Endothelial cell of umbilical vein (primary cell): ENCODE results near the gene RBMS3. TPM values are rescaled to one million over a fixed set of nuclear protein-coding genes. Genes with fewer than 3 reads are reported as not detected.

ENCODE experiments used
- BruUV-seq: library from RNA; stranded (reverse); fragments of 400-500 nt; replicated peaks from 2 replicates; lab custom pipeline; 2021; lab: Mats Ljungman, UMichigan
- CTCF ChIA-PET: fragments of 300-600, 350-600 bp; sonication (Branson Sonifier 250); formaldehyde crosslinking; loops from one replicate; lab custom pipeline; 2021; ENCODE audit warnings: antibody characterized with exemption, inconsistent platforms; lab: Charles Lee
- POLR2A ChIA-PET: fragments of 300-600, 350-600 bp; sonication (Branson Sonifier 250); formaldehyde crosslinking; loops from one replicate; lab custom pipeline; 2021; ENCODE audit warnings: antibody characterized with exemption, inconsistent platforms; lab: Charles Lee
- DNase-seq: peaks from one replicate; pipeline ENCODE4 v3.0.0-alpha.2; 2011; ENCODE audit warnings: low read depth, low spot score
- FAIRE-seq: peaks from 2 replicates; lab custom pipeline; 2011; peaks lifted over from hg19 to GRCh38; lab: Jason Lieb, UNC
- H2AFZ ChIP-seq: 2 replicates; pipeline ENCODE4 v1.6.0; 2012; ENCODE audit warnings: low read depth, low read length, control low read depth, inconsistent platforms
- H3K27ac ChIP-seq: 2 replicates; pipeline ENCODE4 v1.5.1; 2011; ENCODE audit warnings: low read depth, mild to moderate bottlenecking, control low read depth, low read length, moderate library complexity; ENCODE audit not compliant: insufficient read depth
- H3K27me3 ChIP-seq, 2 experiments: 2 replicates each; pipeline versions ENCODE4 v1.6.0 to v1.6.1; 2011; ENCODE audit warnings: low read length in 2 of 2, mixed read lengths in 1 of 2; ENCODE audit not compliant: control insufficient read depth in 2 of 2, insufficient read depth in 2 of 2
- H3K36me3 ChIP-seq, 2 experiments: 2 replicates in 1 of 2; 3 replicates in 1 of 2; pipeline ENCODE4 v1.5.1; 2011; ENCODE audit warnings: low read length in 2 of 2, mild to moderate bottlenecking in 1 of 2, moderate library complexity in 1 of 2; ENCODE audit not compliant: control insufficient read depth in 2 of 2, insufficient read depth in 2 of 2; ENCODE audit errors: extremely low read depth in 1 of 2
- H3K4me1 ChIP-seq: 3 replicates; pipeline ENCODE4 v1.5.1; 2011; ENCODE audit warnings: mild to moderate bottlenecking, low read length; ENCODE audit not compliant: control insufficient read depth, insufficient read depth; ENCODE audit errors: extremely low read depth
- H3K4me2 ChIP-seq: 2 replicates; pipeline ENCODE4 v1.6.1; 2011; ENCODE audit warnings: low read length, control low read depth, mixed read lengths; ENCODE audit not compliant: insufficient read depth
- H3K4me3 ChIP-seq, 3 experiments: fragments of 200-600 bp in 1 of 3; sonication (generic), shearing (Covaris generic) in 1 of 3; replicated peaks in 1 of 3; 2 replicates each; pipeline ENCODE4 v1.5.1; 2011 to 2016; ENCODE audit warnings: control low read depth in 3 of 3, low read length in 3 of 3, mild to moderate bottlenecking in 2 of 3, inconsistent platforms in 1 of 3, low read depth in 1 of 3, moderate library complexity in 1 of 3; ENCODE audit not compliant: insufficient read depth in 1 of 3
- H3K79me2 ChIP-seq: 2 replicates; pipeline ENCODE4 v1.6.0; 2012; ENCODE audit warnings: low read length, inconsistent platforms; ENCODE audit not compliant: control insufficient read depth, insufficient read depth
- H3K9ac ChIP-seq: replicated peaks from 2 replicates; pipeline ENCODE3; 2011; ENCODE audit warnings: low read length, control low read depth; ENCODE audit not compliant: insufficient read depth; ENCODE audit errors: extremely low read depth
- H3K9me1 ChIP-seq: replicated peaks from 3 replicates; pipeline ENCODE4 v1.6.0; 2011; ENCODE audit warnings: mild to moderate bottlenecking, low read length; ENCODE audit not compliant: control insufficient read depth, insufficient read depth; ENCODE audit errors: extremely low read depth
- H3K9me3 ChIP-seq: replicated peaks from 2 replicates; pipeline ENCODE4 v1.5.1; 2012; ENCODE audit warnings: low read length, inconsistent platforms; ENCODE audit not compliant: control insufficient read depth, insufficient read depth
- H4K20me1 ChIP-seq: replicated peaks from 2 replicates; pipeline ENCODE3; 2011; ENCODE audit warnings: mild to moderate bottlenecking, low read length; ENCODE audit not compliant: control insufficient read depth, insufficient read depth; ENCODE audit errors: extremely low read depth
- CTCF ChIP-seq, 2 donors: IDR thresholded peaks; 1 replicate in 1 of 2; 2 replicates in 1 of 2; pipeline ENCODE4 v1.5.1; 2011; ENCODE audit warnings: low read length in 2 of 2, mild to moderate bottlenecking in 2 of 2, moderate library complexity in 2 of 2, control low read depth in 1 of 2, inconsistent platforms in 1 of 2, low read depth in 1 of 2; ENCODE audit not compliant: insufficient read depth in 1 of 2; ENCODE audit errors: extremely low read depth in 1 of 2
- EZH2 ChIP-seq: IDR thresholded peaks from 2 replicates; pipeline ENCODE4 v1.6.1; 2012; ENCODE audit warnings: borderline replicate concordance, low read depth, mild to moderate bottlenecking, moderate library complexity, low read length, inconsistent platforms; ENCODE audit not compliant: severe bottlenecking
- FOS ChIP-seq: IDR thresholded peaks from 2 replicates; pipeline ENCODE4 v1.6.1; 2011; ENCODE audit warnings: mild to moderate bottlenecking, low read length, moderate library complexity, borderline replicate concordance; ENCODE audit not compliant: insufficient read depth
- GATA2 ChIP-seq: IDR thresholded peaks from 2 replicates; pipeline ENCODE4 v1.7.0; 2011; ENCODE audit warnings: low read depth, mild to moderate bottlenecking, moderate library complexity, mixed read lengths, low read length; ENCODE audit not compliant: insufficient read length, insufficient read depth
- JUN ChIP-seq: IDR thresholded peaks from 2 replicates; pipeline ENCODE4 v1.6.1; 2011; ENCODE audit warnings: borderline replicate concordance, low read depth; ENCODE audit not compliant: insufficient read length, insufficient read depth
- MAX ChIP-seq: IDR thresholded peaks from 2 replicates; pipeline ENCODE4 v1.6.1; 2011; ENCODE audit not compliant: insufficient read depth, insufficient read length
- MYC ChIP-seq: IDR thresholded peaks from one replicate; pipeline ENCODE4 v1.6.1; 2011; ENCODE audit warnings: mild to moderate bottlenecking, low read depth, low read length
- POLR2A ChIP-seq: IDR thresholded peaks from 2 replicates; pipeline ENCODE4 v1.6.1; 2012; ENCODE audit warnings: low read depth, mild to moderate bottlenecking, control low read depth, low read length
- POLR2AphosphoS5 ChIP-seq: IDR thresholded peaks from 2 replicates; pipeline ENCODE4 v1.6.1; 2012; ENCODE audit warnings: low read depth, mild to moderate bottlenecking, control low read depth, low read length, moderate library complexity; ENCODE audit not compliant: insufficient read depth
- dilution Hi-C: fragments of 300-500 bp; cut with MboI; formaldehyde crosslinking; loops from one replicate; pipeline ENCODE4 v1.15.0; 2019; ENCODE audit warnings: low sequenced_read_pairs; ENCODE audit not compliant: extremely low pct_ligation_motif_present
- intact Hi-C: fragments of 100-400 bp; cut with micrococcal nuclease; formaldehyde crosslinking; loops from one replicate; pipeline ENCODE4 v1.10.0; 2022
- polyA plus RNA-seq, 4 experiments: library from polyadenylated mRNA; depleted of rRNA in 3 of 4; stranded (reverse) in 3 of 4; unstranded in 1 of 4; fragments of >200 nt; gene quantifications; 2 replicates each; pipeline versions ENCODE4 v1.2.1 to v1.2.3, GENCODE V29; 2011 to 2012; ENCODE audit warnings: missing spikeins in 1 of 4
- total RNA-seq: library from RNA; stranded (reverse); gene quantifications from 2 replicates; pipeline ENCODE4 v1.2.3, GENCODE V29; 2021

RBMS3 gene
- total and polyA plus RNA-seq, 2 donors (not counting 3 experiments of a cell fraction or from before 2014, with no cell fraction given), result 13.6 to 42.3 TPM

- no peaks in the 10 kb centered on the region for H3K9me1 ChIP-seq
- H3K9me3 ChIP-seq, result no peaks in the 10 kb centered on the region
- ChIA-PET CTCF (interaction anchor here (1.1 kb wide), 1 partner anchor 12 kb away, joined by 4 read pairs; no protein-coding TSS in a partner anchor), POLR2A (no interaction called here)
- no peak overlapping the region for H3K4me3 ChIP-seq
- H3K9ac ChIP-seq, result peak overlapping the region; percentile 34
- no peak overlapping the region for H2AFZ ChIP-seq
- H3K4me2 ChIP-seq, result peak overlapping the region; percentile 29
- no peak for DNase-seq
- dilution Hi-C loops, result no loop called here
- TF ChIP-seq MYC (no peak), MAX (no peak), EZH2 (no peak), GATA2 (no peak), JUN (no peak), POLR2AphosphoS5 (no peak), CTCF (IDR thresholded peaks at IDR 0.05; ENCODE audit: extremely low read depth in 1 of 2, insufficient read depth in 1 of 2, low read depth in 1 of 2, low read length in 2 of 2) (no peak), FOS (no peak), POLR2A (no peak)
- H3K36me3 ChIP-seq, result no peaks in the 10 kb centered on the region
- FAIRE-seq, result no peak
- no TSS peak for BruUV-seq
- no peaks in the 10 kb centered on the region for H4K20me1 ChIP-seq
- peak overlapping the region; percentile 44 for H3K27ac ChIP-seq
- intact Hi-C loops, result loop anchor here (1.0 to 5.0 kb wide), 4 partner anchors 39 to 516 kb away; no protein-coding TSS in a partner anchor
- no peaks in the 10 kb centered on the region for H3K79me2 ChIP-seq
- H3K27me3 ChIP-seq, result no peaks in the 10 kb centered on the region
- H3K4me1 ChIP-seq, result peaks cover 17% of the 10 kb centered on the region
These were observed 40.0 kb upstream of the RBMS3 start for GRCh38 chr3:29240887-29241286.
